K562 (cell line): ENCODE measurements around the gene KARS1. TPM values are rescaled to one million over a fixed set of nuclear protein-coding genes. Genes with fewer than 3 reads are reported as not detected.
A peak's percentile ranks its signal among the peaks of the same experiment; 100 is the strongest.

Source experiments
- ARNT ChIP-seq, 2 experiments: fragments of 450-650 bp; IDR thresholded peaks; 2 replicates each; pipeline ENCODE4 v1.6.1; 2016; ENCODE audit warnings: mild to moderate bottlenecking in 1 of 2
- ASH1L ChIP-seq: fragments of 450-650 bp; IDR thresholded peaks from 2 replicates; pipeline ENCODE4 v1.6.1; 2018; ENCODE audit warnings: borderline replicate concordance, mild to moderate bottlenecking, low read depth; ENCODE audit not compliant: partially characterized antibody
- CAMTA2 ChIP-seq: fragments of 250-450 bp; sonication (Bioruptor Pico); conservative IDR thresholded peaks from 2 replicates; pipeline ENCODE4 v1.5.1; 2022
- DACH1 ChIP-seq: fragments of 450-650 bp; IDR thresholded peaks from 2 replicates; pipeline ENCODE4 v1.6.1; 2018; ENCODE audit not compliant: partially characterized antibody
- HMGN3 ChIP-seq: IDR thresholded peaks from 2 replicates; pipeline ENCODE4 v1.6.1; 2011; ENCODE audit warnings: borderline replicate concordance, low read depth, mild to moderate bottlenecking, mixed read lengths, low read length; ENCODE audit not compliant: insufficient read length; ENCODE audit errors: extremely low read depth
- MED1 ChIP-seq: sonication (generic); formaldehyde crosslinking; IDR thresholded peaks from 2 replicates; pipeline ENCODE4 v1.8.1; 2023; ENCODE audit warnings: missing genetic modification reagents, borderline replicate concordance
- MEF2A ChIP-seq: IDR thresholded peaks from 2 replicates; pipeline ENCODE4 v1.6.1; 2011; ENCODE audit warnings: low read depth, mild to moderate bottlenecking, low read length, moderate library complexity; ENCODE audit not compliant: control insufficient read depth
- MGA ChIP-seq: fragments of 450-650 bp; IDR thresholded peaks from 2 replicates; pipeline ENCODE4 v1.6.1; 2016; ENCODE audit warnings: mild to moderate bottlenecking, moderate library complexity
- NBN ChIP-seq: fragments of 450-650 bp; IDR thresholded peaks from 2 replicates; pipeline ENCODE4 v1.6.1; 2016; ENCODE audit warnings: low read depth, mild to moderate bottlenecking
- NFE2 ChIP-seq: IDR thresholded peaks from 2 replicates; pipeline ENCODE4 v1.6.1; 2014; ENCODE audit warnings: antibody characterized with exemption, low read depth
- NFIC ChIP-seq: fragments of 450-650 bp; IDR thresholded peaks from 2 replicates; pipeline ENCODE4 v1.6.1; 2017; ENCODE audit warnings: mild to moderate bottlenecking, inconsistent platforms
- POLR2A ChIP-seq: fragments of 450-650 bp; conservative IDR thresholded peaks from 2 replicates; pipeline ENCODE4 v1.6.1; 2016
- RAD21 ChIP-seq, 2 experiments: fragments of 250-450 bp in 1 of 2; fragments of 450-650 bp in 1 of 2; sonication (Bioruptor Pico) in 1 of 2; formaldehyde crosslinking in 1 of 2; IDR thresholded peaks in 1 of 2; conservative IDR thresholded peaks in 1 of 2; 2 replicates each; pipeline versions ENCODE4 v1.4.0 to v1.8.0; 2020 to 2022; ENCODE audit warnings: mild to moderate bottlenecking in 2 of 2, moderate library complexity in 1 of 2
- TAF7 ChIP-seq: fragments of 450-650 bp; IDR thresholded peaks from 2 replicates; pipeline ENCODE4 v1.6.1; 2016; ENCODE audit warnings: missing genetic modification characterization, missing compliant biosample characterization
- ZNF395 ChIP-seq: fragments of 200-800 bp; sonication (Bioruptor generic); IDR thresholded peaks from 2 replicates; pipeline ENCODE4 v1.6.1; 2017; ENCODE audit warnings: missing genetic modification characterization, missing compliant biosample characterization
- ZNF830 ChIP-seq: fragments of 250-450 bp; sonication (Bioruptor Pico); IDR thresholded peaks from 2 replicates; pipeline ENCODE4 v1.5.0; 2021; ENCODE audit warnings: mild to moderate bottlenecking
- polyA plus RNA-seq, 8 experiments: library from polyadenylated mRNA; depleted of rRNA in 4 of 8; stranded (reverse) in 5 of 8; unstranded in 3 of 8; fragments of >200 nt; fragmentation: Nextera tagmentation in 2 of 8; fragmentation: Illumina TruSeq in 1 of 8; extraction: Ambion mirVana in 2 of 8; extraction: Trizol in 1 of 8; gene quantifications; 2 replicates each; pipeline versions ENCODE4 v1.2.1 to v1.2.3, GENCODE V29; 2011 to 2014; ENCODE audit warnings: inconsistent platforms in 1 of 8, missing spikeins in 1 of 8
- total RNA-seq, 7 experiments: library from RNA; depleted of rRNA in 6 of 7; stranded (reverse); fragments of >200 nt in 6 of 7; fragmentation: Illumina TruSeq in 2 of 7; extraction: Trizol in 2 of 7; gene quantifications; 2 replicates each; pipeline versions ENCODE4 v1.2.1 to v1.2.3, GENCODE V29; 2011 to 2021; ENCODE audit warnings: low replicate concordance in 1 of 7

The KARS1 gene
- total and polyA plus RNA-seq, 9 of the 15 experiments (the other 6 are each of a cell fraction or from before 2014, with no cell fraction given), result 223 to 386 (median 304) TPM

DNA sequence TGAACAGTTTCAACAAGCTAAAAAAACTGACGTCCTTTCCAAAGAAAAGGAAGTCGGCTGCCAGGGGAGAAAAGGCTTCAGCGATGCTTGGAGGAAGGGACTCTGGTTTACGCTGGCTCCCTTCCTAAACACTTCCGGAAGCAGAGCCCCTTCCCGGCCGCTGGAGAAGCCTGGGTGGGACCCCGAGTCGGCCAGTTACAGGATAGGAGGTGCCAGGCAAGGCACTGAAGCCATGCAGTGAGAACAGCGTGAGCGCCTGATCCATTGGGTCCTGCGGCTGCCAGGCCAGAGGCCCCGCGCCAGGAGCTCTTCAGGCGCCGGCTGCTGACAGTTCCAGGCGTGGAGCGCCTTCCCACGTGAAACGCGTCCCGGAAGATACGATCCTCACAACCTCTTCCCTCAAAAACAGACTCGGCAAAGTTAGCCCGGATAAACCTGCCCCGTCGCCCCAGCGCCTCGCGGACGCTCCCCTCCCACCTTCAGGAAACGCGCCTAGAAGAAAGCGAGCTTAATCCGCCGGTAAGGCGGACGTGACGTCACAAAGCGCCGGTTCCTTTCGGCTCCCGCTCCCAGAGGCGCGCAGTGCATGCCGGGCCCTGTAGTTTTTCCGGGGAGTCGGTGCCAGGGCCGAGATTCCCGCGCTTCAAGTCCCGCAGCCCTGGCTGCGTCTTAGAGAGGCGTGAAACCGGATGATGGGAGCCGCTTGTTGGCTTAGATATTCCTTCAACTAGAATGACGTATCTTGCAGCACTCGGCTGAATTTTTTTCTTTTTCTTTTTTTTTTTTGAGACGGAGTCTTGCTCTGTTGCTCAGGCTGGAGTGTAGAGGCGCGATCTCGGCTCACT, 24.5 kb downstream of the KARS1 start, which contains the start of gene ADAT1 (continued):
- peak; percentile 89 for TF ChIP-seq MGA
- TF ChIP-seq ZNF395 (CRISPR knock-in tag), result peak; percentile 90
- TF ChIP-seq DACH1, result no peak
- TF ChIP-seq MEF2A, result no peak
- TF ChIP-seq NBN, result peak; percentile 99
- no peak for TF ChIP-seq ASH1L
- no peak for TF ChIP-seq RAD21 (CRISPR knock-in tag; conservative IDR thresholded peaks at IDR 0.05 in 1 of 2, IDR thresholded peaks at IDR 0.05 in 1 of 2)
- TF ChIP-seq POLR2A, result peak; percentile 92
- no peak for TF ChIP-seq TAF7 (tag)
- TF ChIP-seq NFE2, result no peak
- TF ChIP-seq ZNF830 (CRISPR knock-in tag), result no peak
- no peak for TF ChIP-seq CAMTA2 (CRISPR knock-in tag)
- TF ChIP-seq MED1 (CRISPR knock-in tag), result no peak
- no peak for TF ChIP-seq ARNT (IDR thresholded peaks at IDR 0.05)
- TF ChIP-seq NFIC, result peak; percentile 39; the same call in 1 of the 2 replicates
- TF ChIP-seq HMGN3, result no peak
